ENCODE measurements around the gene MUCL3.

DNA sequence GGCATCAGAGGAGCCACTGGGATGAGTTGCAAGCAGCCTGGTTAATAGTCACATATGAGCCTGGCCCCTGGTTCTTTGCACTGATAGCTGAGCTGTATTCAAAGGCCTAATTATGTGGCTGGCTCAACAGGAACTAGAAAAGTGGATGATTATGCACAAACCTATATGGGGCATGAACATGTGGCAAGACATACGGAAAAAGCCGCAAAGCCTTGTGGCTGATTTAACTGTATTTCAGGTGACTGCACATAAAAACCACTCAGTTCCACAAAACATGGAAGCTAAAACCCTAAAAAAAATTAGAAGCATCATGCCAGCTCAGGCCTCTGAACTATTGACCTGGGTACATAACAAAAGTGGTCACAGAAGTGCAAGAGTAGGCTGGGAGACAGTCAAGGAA, 56.5 kb downstream of the MUCL3 start:
- TF ChIP-seq, protein P1, sequence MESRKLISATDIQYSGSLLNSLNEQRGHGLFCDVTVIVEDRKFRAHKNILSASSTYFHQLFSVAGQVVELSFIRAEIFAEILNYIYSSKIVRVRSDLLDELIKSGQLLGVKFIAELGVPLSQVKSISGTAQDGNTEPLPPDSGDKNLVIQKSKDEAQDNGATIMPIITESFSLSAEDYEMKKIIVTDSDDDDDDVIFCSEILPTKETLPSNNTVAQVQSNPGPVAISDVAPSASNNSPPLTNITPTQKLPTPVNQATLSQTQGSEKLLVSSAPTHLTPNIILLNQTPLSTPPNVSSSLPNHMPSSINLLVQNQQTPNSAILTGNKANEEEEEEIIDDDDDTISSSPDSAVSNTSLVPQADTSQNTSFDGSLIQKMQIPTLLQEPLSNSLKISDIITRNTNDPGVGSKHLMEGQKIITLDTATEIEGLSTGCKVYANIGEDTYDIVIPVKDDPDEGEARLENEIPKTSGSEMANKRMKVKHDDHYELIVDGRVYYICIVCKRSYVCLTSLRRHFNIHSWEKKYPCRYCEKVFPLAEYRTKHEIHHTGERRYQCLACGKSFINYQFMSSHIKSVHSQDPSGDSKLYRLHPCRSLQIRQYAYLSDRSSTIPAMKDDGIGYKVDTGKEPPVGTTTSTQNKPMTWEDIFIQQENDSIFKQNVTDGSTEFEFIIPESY (IDR thresholded peaks at IDR 0.05; ENCODE audit: borderline replicate concordance, low read depth) = no peak
- TF ChIP-seq EP300 (IDR thresholded peaks at IDR 0.05; ENCODE audit: borderline replicate concordance in 1 of 2, low read depth in 1 of 2, low read length in 1 of 2) (no peak), RXRA (IDR thresholded peaks at IDR 0.05; ENCODE audit: borderline replicate concordance, low read depth) (no peak), CHD2 (IDR thresholded peaks at IDR 0.05; ENCODE audit: low read length, partially characterized antibody) (no peak), MXI1 (IDR thresholded peaks at IDR 0.05; ENCODE audit: low read depth, low read length) (no peak)
- TF ChIP-seq, protein P2, sequence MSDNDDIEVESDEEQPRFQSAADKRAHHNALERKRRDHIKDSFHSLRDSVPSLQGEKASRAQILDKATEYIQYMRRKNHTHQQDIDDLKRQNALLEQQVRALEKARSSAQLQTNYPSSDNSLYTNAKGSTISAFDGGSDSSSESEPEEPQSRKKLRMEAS (IDR thresholded peaks at IDR 0.05; ENCODE audit: low read depth) = no peak
